Pulmonary artery endothelial cell (primary cell): Measurements from ENCODE around the gene TMEM184C. TPM values are rescaled to one million over a fixed set of nuclear protein-coding genes. Genes with fewer than 3 reads are reported as not detected.

Experiments
- DNase-seq: peaks from one replicate; pipeline ENCODE4 v3.0.0-alpha.2; 2011; ENCODE audit warnings: low read depth, low spot score
- total RNA-seq: library from RNA; depleted of rRNA; stranded (reverse); fragments of >200 nt; gene quantifications from 2 replicates; pipeline ENCODE4 v1.2.3, GENCODE V29; 2014

The TMEM184C gene
- total RNA-seq, 1 donor from 2014 or later, result 27.7 TPM

DNA sequence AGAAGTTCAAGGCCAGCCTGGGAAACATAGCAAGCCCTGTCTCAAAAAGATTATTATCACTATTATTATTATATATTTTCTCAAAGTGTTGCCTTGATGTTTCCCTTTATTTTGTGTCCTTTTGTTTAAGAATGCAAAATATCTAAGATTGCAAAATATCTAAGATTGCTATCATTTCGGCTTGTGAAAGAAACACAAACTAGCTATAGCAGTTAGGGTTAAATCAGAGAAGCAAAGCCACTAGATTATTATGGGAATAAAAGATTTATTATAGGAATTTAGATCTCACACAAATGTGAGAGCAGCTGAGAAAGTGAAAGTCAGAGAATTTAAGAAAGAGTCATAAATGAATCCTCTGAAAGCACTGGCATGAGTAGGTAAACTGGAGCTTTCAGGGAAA lies 18.0 kb upstream of the TMEM184C start:
- no peak for DNase-seq

DNA sequence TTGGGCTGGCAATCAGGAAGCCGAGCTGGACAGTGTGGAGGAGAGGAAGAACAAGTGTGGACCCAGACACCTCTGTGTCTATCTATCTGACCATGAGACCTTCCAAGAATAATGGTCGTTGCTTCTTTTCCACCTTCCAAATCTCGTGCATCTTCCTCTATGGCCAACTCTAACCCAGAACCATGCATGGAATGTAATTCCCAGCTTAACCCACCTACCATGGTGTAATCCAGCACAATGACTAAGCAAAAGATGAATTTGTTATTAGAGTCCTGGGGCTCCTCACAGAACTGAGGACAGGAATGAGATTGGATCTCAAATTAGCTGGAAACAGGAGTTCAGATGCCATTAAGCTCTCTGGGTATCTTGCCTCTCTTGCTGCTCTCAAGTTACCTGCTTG lies 17.4 kb upstream of the TMEM184C start:
- no peak for DNase-seq

- DNase-seq, result no peak
Observed at GRCh38 chr4:147605499-147605898, 11.7 kb upstream of the TMEM184C start.

DNA sequence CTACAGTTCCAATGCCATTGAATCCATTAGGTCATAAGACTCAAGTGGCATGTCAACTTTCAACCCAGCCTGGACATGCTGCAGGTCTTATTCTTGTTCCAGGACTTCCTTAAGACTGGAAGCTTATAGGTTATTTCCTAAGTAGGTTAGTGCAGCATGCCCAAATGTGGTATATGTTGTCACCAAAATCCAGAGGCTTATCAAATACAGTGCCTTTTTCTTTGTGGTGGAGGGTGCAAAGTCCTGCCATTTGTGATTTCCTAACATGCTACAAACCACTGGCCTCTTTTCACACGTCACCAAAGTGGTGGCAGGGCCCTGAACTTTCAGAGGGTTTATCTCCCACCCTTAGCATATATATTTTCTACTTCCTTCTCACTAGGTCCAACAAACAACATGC lies 9.7 kb upstream of the TMEM184C start:
- DNase-seq, result no peak

- DNase-seq, result no peak
Observed at GRCh38 chr4:147610686-147611085, 6.5 kb upstream of the TMEM184C start.

DNA sequence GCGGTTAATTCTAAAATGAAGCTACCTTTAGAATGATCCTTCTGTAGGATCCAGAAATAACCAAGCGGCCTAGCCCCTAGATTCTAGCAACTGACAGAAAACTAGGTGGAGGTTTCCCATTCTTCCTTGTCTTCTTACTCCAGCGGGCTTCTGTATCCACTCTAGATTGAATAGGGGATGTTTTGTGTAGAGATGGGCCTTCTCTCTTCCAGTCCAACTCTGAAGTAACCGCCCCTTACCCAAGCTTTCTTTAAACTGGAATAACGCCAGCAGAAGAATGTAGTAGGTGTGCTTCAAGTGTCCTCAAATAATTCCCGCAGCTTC lies 386 bp upstream of the TMEM184C start:
- no peak for DNase-seq

DNA sequence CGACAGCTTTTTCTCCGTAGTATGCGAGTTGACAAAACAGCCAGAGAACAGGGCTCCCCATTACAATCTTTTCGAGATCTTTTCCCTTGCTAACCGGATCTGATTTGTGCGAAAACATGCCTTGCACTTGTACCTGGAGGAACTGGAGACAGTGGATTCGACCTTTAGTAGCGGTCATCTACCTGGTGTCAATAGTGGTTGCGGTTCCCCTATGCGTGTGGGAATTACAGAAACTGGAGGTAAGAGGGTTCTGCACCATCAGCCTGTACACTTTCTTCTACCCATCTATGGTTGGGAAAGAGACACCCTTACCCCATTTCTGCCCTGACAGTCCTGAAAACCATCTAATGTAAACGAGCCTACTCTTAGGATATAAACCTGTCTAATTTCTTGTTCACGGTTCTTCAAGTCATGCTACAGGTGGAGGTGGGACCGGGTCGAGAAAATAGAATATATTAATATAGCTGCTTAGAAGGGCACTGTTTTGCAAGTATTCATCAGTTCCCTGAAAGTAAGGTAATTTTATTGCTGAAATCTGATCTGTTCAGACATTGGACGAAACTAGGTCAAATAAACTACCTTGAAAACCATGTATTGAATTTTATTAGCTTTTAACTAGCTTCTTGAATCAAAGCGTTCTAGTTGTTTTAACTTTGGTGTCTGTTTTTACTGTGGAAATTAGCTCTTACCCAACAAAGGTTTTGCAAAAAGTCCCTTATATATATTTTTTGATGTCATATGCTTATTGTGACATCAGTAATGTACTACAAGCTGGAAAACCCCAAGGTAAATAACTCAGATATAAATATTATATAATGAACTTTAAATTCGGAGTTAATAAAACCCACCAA lies 869 bp downstream of the TMEM184C start:
- DNase-seq, result no peak

DNA sequence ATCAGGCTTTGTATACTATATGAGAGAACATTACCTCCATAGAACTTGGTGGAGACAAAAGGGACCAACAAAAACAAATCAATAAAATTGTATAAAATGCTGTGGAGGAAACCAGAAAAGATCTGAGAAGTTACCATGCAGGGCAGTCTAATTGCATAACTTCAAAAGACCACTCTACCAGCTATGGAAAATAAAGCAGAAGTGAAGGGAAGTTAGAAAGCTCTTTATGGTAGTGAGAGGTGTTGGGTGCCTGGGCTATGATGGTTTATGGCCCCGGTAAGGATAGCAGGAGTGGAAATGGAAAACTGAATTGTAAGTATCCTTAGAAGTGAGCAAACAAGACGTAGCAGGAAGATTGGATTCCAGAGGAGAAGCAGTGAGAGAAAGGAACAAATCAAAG lies 3.1 kb downstream of the TMEM184C start:
- DNase-seq, result no peak

GRCh38 chr4:147625733-147626132 lies 8.5 kb downstream of the TMEM184C start:
- DNase-seq, result no peak

- DNase-seq, result no peak
Observed at GRCh38 chr4:147626903-147627302, 9.7 kb downstream of the TMEM184C start.

- DNase-seq, result no peak
Observed at GRCh38 chr4:147628415-147628814, 11.2 kb downstream of the TMEM184C start.

GRCh38 chr4:147629783-147630730 lies 12.9 kb downstream of the TMEM184C start:
- no peak for DNase-seq

- DNase-seq, result no peak
Observed at GRCh38 chr4:147633113-147633512, 15.9 kb downstream of the TMEM184C start.

DNA sequence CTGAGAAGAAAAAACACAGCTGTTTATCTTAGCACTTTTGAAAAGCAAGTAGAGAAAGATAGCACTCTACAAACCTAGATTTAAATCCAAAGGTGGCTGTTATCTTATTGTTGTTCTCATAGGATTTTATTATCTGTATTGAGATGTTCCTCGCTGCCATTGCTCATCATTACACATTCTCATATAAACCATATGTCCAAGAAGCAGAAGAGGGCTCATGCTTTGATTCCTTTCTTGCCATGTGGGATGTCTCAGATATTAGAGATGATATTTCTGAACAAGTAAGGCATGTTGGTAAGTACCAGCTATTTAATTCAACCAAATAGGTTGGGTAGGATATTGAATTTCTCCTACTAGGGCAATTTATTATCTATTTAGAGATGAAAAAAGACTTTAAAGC lies 16.4 kb downstream of the TMEM184C start:
- no peak for DNase-seq

- DNase-seq, result no peak
Observed at GRCh38 chr4:147635348-147635747, 18.2 kb downstream of the TMEM184C start.

- no peak for DNase-seq
Observed at GRCh38 chr4:147638365-147638764, 21.2 kb downstream of the TMEM184C start.

- no peak for DNase-seq
Observed at GRCh38 chr4:147638942-147639341, 21.7 kb downstream of the TMEM184C start.

DNA sequence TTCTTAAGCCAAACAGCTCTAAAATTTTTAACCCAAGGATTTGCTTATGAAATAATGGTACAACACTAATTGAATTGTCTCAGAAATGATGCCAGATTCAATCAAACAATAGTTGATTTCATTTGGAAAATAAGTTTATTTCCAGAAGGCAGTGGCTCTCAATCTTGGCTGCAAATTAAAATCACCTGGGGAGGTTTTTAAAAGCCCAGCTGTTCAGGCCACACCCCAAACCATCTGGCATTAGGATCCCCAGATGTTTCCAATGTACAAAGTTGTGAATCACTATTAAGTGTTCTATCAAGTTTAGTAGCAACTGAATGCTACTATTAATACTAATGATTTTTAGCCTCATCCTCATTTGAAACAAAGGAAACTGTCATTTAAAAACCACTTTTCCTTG lies 22.2 kb downstream of the TMEM184C start:
- no peak for DNase-seq

DNA sequence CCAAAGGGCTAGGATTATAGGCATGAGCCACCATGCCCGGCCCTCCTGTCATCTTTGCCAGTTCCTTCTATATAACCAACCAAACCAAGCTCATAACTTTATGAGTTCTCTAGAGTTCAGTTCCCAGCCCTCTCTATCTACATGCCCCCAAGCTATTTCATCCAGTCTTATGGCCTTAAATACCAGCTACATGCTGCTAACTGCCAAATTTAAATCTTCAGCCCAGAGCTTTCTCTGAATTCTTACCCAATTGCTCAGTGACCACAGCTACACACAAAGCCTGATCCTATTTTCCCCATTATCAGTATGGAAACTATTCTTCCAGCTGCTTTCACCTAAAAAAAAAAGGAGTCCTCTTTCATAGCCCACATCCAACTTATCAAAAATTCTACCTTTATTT lies 23.1 kb downstream of the TMEM184C start:
- DNase-seq, result no peak

DNA sequence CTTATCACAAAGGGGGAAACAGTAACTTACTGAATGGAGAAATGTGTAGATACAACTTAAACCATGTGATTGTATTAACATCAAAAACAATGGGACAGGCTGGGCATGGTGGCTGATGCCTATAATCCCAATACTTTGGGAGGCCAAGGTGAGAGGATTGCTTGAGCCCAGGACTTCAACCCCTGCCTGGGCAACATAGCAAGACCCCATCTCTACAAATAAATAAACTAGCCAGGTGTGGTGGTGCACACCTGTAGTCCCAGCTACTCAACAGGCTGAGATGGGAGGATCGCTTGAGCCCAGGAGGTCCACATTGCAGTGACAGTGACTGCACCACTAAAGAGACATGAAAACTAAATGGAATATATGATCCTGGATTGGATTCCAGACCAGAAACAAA lies 26.4 kb downstream of the TMEM184C start:
- no peak for DNase-seq

DNA sequence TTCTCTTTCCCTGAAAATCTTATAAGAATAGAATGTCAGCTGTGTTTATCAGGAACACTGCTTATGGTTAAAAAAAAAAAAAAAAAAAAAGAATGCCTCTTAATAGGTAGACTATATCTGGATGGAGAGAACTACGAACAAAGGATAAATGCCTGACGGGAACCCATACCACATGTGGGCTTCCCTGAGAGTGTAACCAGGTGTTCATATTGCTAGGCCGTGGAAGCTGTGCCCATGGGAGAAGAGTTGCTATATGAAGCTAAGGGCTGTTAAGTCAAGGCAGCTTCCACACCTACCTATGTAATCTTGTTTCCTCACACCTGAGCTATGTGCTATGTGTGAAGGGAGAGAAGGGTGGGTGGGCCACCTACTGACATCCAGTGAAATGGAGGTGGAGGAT lies 27.3 kb downstream of the TMEM184C start:
- DNase-seq, result no peak

DNA sequence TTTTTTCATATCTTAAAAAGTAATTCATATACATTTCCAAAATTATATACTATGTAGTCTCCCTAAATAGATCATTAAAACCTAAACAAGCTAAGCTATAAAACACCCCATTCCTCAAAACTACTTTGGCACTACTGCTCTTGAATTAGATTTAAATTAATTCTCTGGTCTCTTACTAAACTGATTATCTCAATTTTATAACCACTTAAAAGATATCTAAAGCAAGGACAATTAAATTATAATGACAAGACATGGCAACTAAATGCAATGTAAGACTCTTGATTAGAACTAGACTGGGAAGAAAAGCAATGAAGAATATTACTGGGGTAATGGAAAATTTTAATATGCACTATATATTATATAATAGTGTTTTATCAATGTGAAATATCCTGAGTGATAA lies 27.9 kb downstream of the TMEM184C start:
- DNase-seq, result no peak

DNA sequence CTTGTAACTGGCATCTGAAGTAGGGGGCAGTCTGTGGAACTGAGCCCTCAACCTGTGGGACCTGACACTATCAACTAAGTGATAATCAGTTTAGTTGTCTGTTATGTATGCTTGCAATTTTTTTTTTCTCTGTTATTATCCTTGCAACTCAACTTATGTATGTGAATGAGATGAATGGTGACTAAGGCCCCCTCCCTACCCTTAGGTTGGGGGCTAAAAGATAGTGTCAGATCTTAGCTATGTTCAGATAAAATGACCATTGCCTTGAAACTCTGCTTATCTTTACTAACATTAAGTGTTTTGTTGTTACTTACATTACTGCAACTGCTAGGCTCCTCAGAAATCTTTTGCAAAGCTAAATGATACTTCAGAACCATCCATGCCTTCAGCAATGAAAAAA lies 31.5 kb downstream of the TMEM184C start:
- DNase-seq, result no peak
